WERI-Rb-1 (cell line): ENCODE results near the gene EFCAB8.

Experiments
- DNase-seq: peaks from one replicate; pipeline ENCODE4 v3.0.0-alpha.2; 2020
- H3K27ac ChIP-seq: fragments of 250-450 bp; sonication (Bioruptor Pico); 2 replicates; pipeline ENCODE4 v1.5.1; 2020; ENCODE audit warnings: mild to moderate bottlenecking, moderate library complexity
- H3K27me3 ChIP-seq: fragments of 250-450 bp; sonication (Bioruptor Pico); 2 replicates; pipeline ENCODE4 v1.5.1; 2021; ENCODE audit warnings: mild to moderate bottlenecking, low read depth, moderate library complexity; ENCODE audit not compliant: insufficient read depth, severe bottlenecking
- H3K36me3 ChIP-seq: fragments of 250-450 bp; sonication (Bioruptor Pico); 2 replicates; pipeline ENCODE4 v1.5.1; 2020; ENCODE audit warnings: mild to moderate bottlenecking, moderate library complexity
- H3K4me3 ChIP-seq: 2 replicates; pipeline ENCODE4 v1.5.1; 2011; ENCODE audit warnings: low read depth, mild to moderate bottlenecking, control low read depth, low read length
- H3K9me3 ChIP-seq: fragments of 250-450 bp; sonication (Bioruptor Pico); 2 replicates; pipeline ENCODE4 v1.5.1; 2021; ENCODE audit warnings: mild to moderate bottlenecking, moderate library complexity; ENCODE audit not compliant: severe bottlenecking
- TF ChIP-seq, protein P1 (sequence below): IDR thresholded peaks from 2 replicates; pipeline ENCODE4 v1.5.1; 2011; ENCODE audit warnings: low read depth, mild to moderate bottlenecking, control low read depth, inconsistent platforms, low read length

The EFCAB8 gene

DNA sequence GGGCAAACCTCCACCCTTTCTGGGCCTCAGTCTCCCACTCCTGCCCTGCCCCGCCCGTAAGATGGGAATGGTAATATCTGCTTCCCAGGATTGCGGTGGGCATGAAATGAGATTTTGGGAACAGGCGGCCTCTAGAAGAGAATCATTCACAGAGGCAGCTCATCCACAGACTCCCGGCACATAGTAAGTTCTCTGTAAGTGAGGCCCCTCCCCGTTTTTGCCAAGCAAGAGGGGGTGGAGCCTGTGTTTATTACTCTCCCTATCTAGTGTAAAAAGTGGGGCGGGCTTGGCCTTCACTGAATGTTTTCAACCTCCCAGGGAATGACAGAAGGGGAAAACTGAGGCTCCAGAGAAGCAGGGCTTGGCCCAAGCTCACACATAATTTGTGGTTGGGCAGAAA, 125.5 kb downstream of the EFCAB8 start:
- H3K27ac ChIP-seq: no peak overlapping the region
- no peaks in the 10 kb centered on the region for H3K27me3 ChIP-seq
- H3K9me3 ChIP-seq: peaks cover 10% of the 10 kb centered on the region
- H3K36me3 ChIP-seq: no peaks in the 10 kb centered on the region
- H3K4me3 ChIP-seq: no peak overlapping the region
- no peak for DNase-seq
- TF ChIP-seq, protein P1, sequence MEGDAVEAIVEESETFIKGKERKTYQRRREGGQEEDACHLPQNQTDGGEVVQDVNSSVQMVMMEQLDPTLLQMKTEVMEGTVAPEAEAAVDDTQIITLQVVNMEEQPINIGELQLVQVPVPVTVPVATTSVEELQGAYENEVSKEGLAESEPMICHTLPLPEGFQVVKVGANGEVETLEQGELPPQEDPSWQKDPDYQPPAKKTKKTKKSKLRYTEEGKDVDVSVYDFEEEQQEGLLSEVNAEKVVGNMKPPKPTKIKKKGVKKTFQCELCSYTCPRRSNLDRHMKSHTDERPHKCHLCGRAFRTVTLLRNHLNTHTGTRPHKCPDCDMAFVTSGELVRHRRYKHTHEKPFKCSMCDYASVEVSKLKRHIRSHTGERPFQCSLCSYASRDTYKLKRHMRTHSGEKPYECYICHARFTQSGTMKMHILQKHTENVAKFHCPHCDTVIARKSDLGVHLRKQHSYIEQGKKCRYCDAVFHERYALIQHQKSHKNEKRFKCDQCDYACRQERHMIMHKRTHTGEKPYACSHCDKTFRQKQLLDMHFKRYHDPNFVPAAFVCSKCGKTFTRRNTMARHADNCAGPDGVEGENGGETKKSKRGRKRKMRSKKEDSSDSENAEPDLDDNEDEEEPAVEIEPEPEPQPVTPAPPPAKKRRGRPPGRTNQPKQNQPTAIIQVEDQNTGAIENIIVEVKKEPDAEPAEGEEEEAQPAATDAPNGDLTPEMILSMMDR: no peak

DNA sequence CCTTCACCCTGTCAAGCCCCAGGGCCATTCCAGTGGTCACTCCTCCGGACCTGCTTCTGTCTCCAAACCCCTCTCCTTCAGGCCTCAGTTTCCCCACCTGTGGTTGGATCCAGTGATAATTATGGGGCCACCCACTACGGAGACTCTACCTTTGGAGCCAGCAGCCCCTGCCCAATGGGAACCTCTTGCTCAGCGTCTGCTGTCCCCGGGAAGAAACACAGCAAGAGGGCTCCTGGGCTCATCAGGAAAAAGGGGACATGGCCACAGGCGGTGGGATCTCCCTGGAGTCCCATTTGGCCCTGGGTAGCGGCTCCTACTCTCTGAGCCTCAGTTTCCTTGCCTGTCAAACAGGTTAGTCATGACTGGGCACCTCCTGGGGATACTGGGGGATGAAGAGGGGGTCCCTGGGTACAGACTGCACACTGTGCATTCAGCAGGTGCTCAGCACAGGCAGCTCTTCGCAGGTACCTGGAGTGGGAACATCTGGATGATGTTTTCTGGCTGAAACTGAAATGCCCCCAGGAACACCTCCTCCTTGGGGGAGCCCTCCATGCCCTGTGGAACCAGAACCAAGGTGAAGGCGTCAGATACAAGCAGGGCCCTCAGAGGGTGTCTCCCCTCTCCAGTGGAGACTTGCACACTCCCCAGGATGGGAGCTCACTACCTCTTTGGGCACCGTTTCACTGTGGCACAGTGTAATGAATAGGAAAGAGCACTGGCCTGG, 126.1 kb downstream of the EFCAB8 start:
- peaks cover 10% of the 10 kb centered on the region for H3K9me3 ChIP-seq
- no peaks in the 10 kb centered on the region for H3K36me3 ChIP-seq
- no peak overlapping the region for H3K4me3 ChIP-seq
- H3K27ac ChIP-seq: no peak overlapping the region; the same call in 1 of the 2 replicates
- TF ChIP-seq, protein P1: no peak
- no peak for DNase-seq
- H3K27me3 ChIP-seq: no peaks in the 10 kb centered on the region

DNA sequence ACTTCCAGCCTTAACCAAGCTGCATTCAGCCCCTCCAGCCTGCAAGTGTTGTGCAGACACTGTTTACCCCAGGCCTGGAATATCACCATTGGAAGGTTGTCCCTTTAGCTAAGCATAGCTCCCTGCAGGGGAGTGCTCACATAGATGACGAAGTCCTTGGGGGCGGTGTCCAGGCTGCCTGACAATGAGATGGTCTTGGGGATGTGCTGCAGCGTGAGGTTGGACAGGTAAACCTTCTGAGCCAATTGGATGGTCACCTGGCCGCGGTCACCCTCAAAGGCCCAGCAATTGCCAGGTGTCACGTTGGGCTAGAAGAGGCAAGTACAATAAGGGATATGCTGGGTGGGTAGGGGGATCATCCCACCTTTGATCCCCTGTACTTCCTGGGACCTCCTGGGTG, 126.9 kb downstream of the EFCAB8 start:
- Histone ChIP-seq H3K27ac (peak overlapping the region; percentile 24; the same call in 1 of the 2 replicates), H3K36me3 (no peaks in the 10 kb centered on the region), H3K27me3 (no peaks in the 10 kb centered on the region), H3K9me3 (peaks cover 10% of the 10 kb centered on the region), H3K4me3 (no peak overlapping the region)
- TF ChIP-seq, protein P1: no peak
- no peak for DNase-seq

DNA sequence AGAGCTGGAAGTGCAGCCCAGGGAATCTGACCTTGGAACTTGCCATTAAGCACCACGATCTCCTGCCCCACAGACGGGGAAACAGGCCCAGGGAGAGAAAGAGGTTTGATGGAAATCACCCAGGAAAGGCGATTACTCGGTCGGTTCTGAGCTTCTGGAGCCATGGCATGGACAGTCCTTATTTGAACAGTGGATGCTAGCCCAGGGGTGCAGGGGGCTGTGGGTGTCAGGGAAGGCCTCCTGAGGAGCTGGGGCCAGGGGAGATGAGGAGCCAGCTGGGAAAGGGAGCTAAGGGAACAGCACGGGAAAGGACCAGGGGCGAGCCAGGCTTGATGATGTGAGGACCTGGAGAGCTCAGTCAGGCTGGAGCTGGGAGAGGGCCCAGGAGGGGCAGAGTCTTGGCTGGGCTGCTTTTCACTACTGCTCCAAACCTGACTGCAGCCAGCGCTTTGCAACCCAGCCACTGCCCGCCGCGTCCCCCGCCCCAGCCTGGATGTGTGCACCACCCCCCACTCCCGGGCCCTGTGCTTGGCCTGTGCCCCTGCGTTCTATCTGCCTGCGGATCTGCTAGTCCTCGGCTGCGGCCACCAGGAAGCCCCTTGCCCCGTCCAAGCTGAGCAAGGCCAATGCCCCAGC, 127.7 kb downstream of the EFCAB8 start:
- H3K9me3 ChIP-seq: peaks cover 5% of the 10 kb centered on the region
- TF ChIP-seq, protein P1: no peak
- no peaks in the 10 kb centered on the region for H3K27me3 ChIP-seq
- no peaks in the 10 kb centered on the region for H3K36me3 ChIP-seq
- H3K4me3 ChIP-seq: no peak overlapping the region
- no peak for DNase-seq
- H3K27ac ChIP-seq: no peak overlapping the region; the same call in 1 of the 2 replicates

DNA sequence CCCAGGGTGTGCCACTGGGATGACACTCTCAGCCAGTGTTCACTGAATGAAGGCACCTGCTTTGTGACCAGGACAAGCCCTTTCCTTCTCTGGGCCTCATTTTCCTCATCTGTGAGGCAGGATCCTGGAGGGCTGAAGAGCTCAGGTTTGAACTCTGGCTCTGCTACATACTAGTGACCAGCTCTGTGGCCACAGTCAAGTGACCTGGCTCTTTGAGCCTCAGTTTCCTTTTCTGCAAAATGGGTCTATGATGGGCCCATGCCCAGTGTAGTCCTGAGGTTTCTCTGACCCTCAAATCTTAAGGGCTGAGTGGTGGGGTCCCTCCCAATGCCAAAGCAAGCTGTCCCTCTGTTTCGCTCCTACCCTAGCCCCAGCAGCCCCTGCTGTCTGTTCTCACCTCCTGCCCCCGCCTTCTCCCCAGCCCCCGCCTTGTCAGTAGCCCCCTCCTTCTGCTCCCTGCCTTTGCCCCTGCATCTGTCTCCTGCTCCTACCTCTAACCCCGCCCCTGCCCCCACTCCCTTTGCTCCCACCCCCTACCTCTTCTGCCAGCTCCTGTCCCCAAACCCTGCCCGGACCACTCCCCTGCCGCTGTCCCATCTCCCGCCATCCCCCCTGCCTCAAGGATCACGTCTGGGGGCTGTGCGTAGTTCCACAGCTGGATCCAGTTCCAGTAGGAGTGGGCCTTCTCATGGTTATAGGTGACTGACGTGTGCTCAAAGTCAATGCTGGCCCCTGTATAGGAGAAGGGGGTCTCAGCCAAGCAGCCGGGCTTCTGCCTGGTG, 128.5 kb downstream of the EFCAB8 start:
- TF ChIP-seq, protein P1: no peak
- H3K36me3 ChIP-seq: no peaks in the 10 kb centered on the region
- no peaks in the 10 kb centered on the region for H3K27me3 ChIP-seq
- H3K4me3 ChIP-seq: no peak overlapping the region
- no peak for DNase-seq
- no peaks in the 10 kb centered on the region for H3K9me3 ChIP-seq
- H3K27ac ChIP-seq: no peak overlapping the region
